Heart left ventricle (tissue), 16 donors: ENCODE data around the gene CELF6. TPM values are rescaled to one million over a fixed set of nuclear protein-coding genes. Genes with fewer than 3 reads are reported as not detected.

ENCODE experiments used
- ATAC-seq, 4 donors: fragments of 200-7000 bp; cut with Tn5 transposase; one replicate each; pipeline ENCODE4 v1.9.1; 2020 to 2022; ENCODE audit warnings: moderate library complexity in 4 of 4, mild to moderate bottlenecking in 3 of 4, moderate number of reproducible peaks in 1 of 4
- DNase-seq, 5 donors: peaks; one replicate each; pipeline ENCODE4 v3.0.0-alpha.2; 2020
- H3K27ac ChIP-seq, 12 donors: fragments of 200-600 bp; sonication (generic) in 4 of 12; one replicate each; pipeline versions ENCODE4 v1.5.0 to v1.8.0; 2016 to 2022; ENCODE audit warnings: mild to moderate bottlenecking in 2 of 12
- H3K27me3 ChIP-seq, 9 donors: fragments of 200-600 bp; sonication (generic) in 2 of 9; one replicate each; pipeline versions ENCODE4 v1.5.1 to v1.8.0; 2016 to 2022; ENCODE audit warnings: mild to moderate bottlenecking in 3 of 9
- H3K36me3 ChIP-seq, 9 donors: fragments of 200-600 bp; sonication (generic) in 2 of 9; one replicate each; pipeline versions ENCODE4 v1.5.0 to v1.8.0; 2018 to 2022; ENCODE audit warnings: mild to moderate bottlenecking in 2 of 9
- H3K4me1 ChIP-seq, 12 donors: fragments of 200-600 bp; sonication (generic) in 4 of 12; one replicate each; pipeline versions ENCODE4 v1.5.0 to v1.8.0; 2016 to 2022; ENCODE audit warnings: mild to moderate bottlenecking in 3 of 12
- H3K4me3 ChIP-seq, 12 donors: fragments of 200-600 bp; sonication (generic) in 4 of 12; one replicate each; pipeline versions ENCODE4 v1.5.0 to v1.8.0; 2017 to 2022; ENCODE audit warnings: mild to moderate bottlenecking in 9 of 12, moderate library complexity in 4 of 12
- H3K9me3 ChIP-seq, 12 donors: fragments of 200-600 bp; sonication (generic) in 4 of 12; one replicate each; pipeline versions ENCODE4 v1.5.0 to v1.8.0; 2016 to 2022; ENCODE audit warnings: mild to moderate bottlenecking in 1 of 12
- POLR2A ChIP-seq, 2 donors: fragments of 450-650 bp; IDR thresholded peaks; one replicate each; pipeline ENCODE4 v1.6.1; 2017; ENCODE audit warnings: antibody characterized with exemption in 2 of 2, mild to moderate bottlenecking in 2 of 2, moderate library complexity in 2 of 2
- WGBS, 4 donors: extraction: QIAGEN DNeasy Blood & Tissue Kit in 2 of 4; methylation state at CpG; one replicate each; pipeline versions ENCODE4 v1.1.5 to v1.1.7; 2013 to 2018; 5-methylcytosine and 5-hydroxymethylcytosine counted together
- intact Hi-C, 10 donors: fragments of 100-400 bp; cut with DNase I; formaldehyde crosslinking; loops; one replicate each; pipeline versions ENCODE4 v1.11.1 to v1.14.2; 2022
- polyA plus RNA-seq, 2 donors: library from polyadenylated mRNA; stranded (reverse); fragments of 200-250 nt; gene quantifications; one replicate each; pipeline ENCODE4 v1.2.3, GENCODE V29; 2013
- total RNA-seq, 9 donors: library from RNA; depleted of rRNA in 2 of 9; stranded (reverse); fragments of >200 nt in 2 of 9; fragmentation: NEBNext Ultra II Directional in 3 of 9; extraction: Animal tissue kit (Norgen Biotek cat#: 25700) in 3 of 9; gene quantifications; one replicate each; pipeline versions ENCODE4 v1.1.0 to v1.2.4, GENCODE V29; 2016 to 2023
- TF ChIP-seq, protein P1 (sequence below), 12 donors: fragments of 200-600 bp; sonication (generic) in 4 of 12; IDR thresholded peaks; one replicate each; pipeline versions ENCODE4 v1.5.0 to v1.8.0; 2018 to 2022; ENCODE audit warnings: antibody characterized with exemption in 12 of 12, mild to moderate bottlenecking in 5 of 12
- donor health status: ischemic (EF 13 %, LVEDD 7.1; RV severe dilation, severe dysfunction).
- donor health status: healthy with polysubstance abuse.
- donor health status: DM: no; HTN: yes; CAD: no.
- donor health status: DM: no; HTN: no; CAD: no.
- donor health status: ischemic (EF 25% LVEDD 6.9; RV normal size, moderate dysfunction).
- donor health status: ischemic (EF 25% LVEDD 5.7; RV mildly dilated, moderate dysfunction).
- donor health status: healthy.
- donor health status: DM: yes; HTN: yes; CAD: no.
- donor health status: ischemic (EF 35%, LVEDD 5.7; RV mildly dilated, moderate dysfunction).
- donor health status: nonischemic (EF 11% LVEDD 7.7; RV severe dilation, severe dysfunction).
- donor health status: DM: yes; HTN: yes; CAD: no.
- donor health status: PGD.
- donor health status: ischemic (EF 29% LVEDD 5.4; RV normal size, mild dysfunction).
- donor health status: nonischemic (EF 23%, LVEDD 6.1; RV moderate dilation, normal function).

The CELF6 gene
- total and polyA plus RNA-seq, 11 donors = 0.31 to 1.4 (median 0.87) TPM

DNA sequence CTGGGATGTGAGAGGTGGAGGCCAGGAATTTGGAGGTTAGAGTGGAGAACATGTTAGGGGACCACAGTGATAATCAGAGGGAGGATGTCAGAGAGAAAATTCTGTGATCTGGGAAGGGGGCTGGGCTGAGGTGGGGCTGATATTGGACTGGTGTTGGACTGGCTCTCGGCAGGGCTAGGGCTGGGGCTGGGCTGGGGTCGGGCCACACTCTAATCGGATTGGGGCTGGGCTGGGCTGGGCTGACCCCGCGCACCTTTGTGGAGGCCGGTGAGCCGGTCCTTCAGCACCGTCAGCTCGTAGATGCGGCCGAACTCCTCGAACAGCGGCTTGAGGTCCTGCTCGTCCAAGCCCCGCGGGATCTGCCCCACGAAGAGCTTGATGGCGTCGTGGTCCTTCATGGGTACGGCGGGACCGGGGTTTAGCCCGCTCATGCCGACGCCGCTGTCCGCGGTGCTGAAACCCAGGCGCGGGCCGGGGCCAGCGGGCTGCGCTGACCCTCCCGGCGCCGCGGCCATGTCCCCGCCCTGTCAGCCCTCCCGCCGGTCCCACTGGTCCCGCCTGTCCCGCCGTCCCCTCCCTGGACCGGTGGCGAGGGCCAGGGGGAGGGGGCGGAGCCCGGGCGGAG is 485 bp downstream of the CELF6 start:
- H3K9me3 ChIP-seq = peaks cover 0 to 12% (median 0%) of the 10 kb centered on the region in 12 donors

GRCh38 chr15:72318408-72318942 is 1.5 kb downstream of the CELF6 start:
- Histone ChIP-seq H3K4me1 (peaks cover 0 to 14% (median 6%) of the 10 kb centered on the region in 12 donors), H3K4me3 (no peak overlapping the region), H3K9me3 (peaks cover 0 to 2% (median 0%) of the 10 kb centered on the region in 12 donors), H3K27ac (no peak overlapping the region), H3K36me3 (no peaks in the 10 kb centered on the region), H3K27me3 (no peaks in the 10 kb centered on the region)
- TF ChIP-seq, protein P1, sequence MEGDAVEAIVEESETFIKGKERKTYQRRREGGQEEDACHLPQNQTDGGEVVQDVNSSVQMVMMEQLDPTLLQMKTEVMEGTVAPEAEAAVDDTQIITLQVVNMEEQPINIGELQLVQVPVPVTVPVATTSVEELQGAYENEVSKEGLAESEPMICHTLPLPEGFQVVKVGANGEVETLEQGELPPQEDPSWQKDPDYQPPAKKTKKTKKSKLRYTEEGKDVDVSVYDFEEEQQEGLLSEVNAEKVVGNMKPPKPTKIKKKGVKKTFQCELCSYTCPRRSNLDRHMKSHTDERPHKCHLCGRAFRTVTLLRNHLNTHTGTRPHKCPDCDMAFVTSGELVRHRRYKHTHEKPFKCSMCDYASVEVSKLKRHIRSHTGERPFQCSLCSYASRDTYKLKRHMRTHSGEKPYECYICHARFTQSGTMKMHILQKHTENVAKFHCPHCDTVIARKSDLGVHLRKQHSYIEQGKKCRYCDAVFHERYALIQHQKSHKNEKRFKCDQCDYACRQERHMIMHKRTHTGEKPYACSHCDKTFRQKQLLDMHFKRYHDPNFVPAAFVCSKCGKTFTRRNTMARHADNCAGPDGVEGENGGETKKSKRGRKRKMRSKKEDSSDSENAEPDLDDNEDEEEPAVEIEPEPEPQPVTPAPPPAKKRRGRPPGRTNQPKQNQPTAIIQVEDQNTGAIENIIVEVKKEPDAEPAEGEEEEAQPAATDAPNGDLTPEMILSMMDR (IDR thresholded peaks at IDR 0.05) = no peak
- TF ChIP-seq POLR2A (IDR thresholded peaks at IDR 0.05) = no peak
- intact Hi-C loops = loop anchor here in 1 of 10 donors (10.0 kb wide), 1 partner anchor 216 kb away; no protein-coding TSS in a partner anchor
- DNase-seq = no peak
- WGBS, 4 donors = 46 to 61% (median 48%) methylated on average over 2 of the region's 2 CpGs
- ATAC-seq = no peak

More for the DNA sequence above, 485 bp downstream of the CELF6 start:
- Histone ChIP-seq H3K4me1 (peaks cover 0 to 14% (median 6%) of the 10 kb centered on the region in 12 donors), H3K27me3 (no peaks in the 10 kb centered on the region), H3K4me3 (peak overlapping the region in 11 of 12 donors; percentile 21 to 65 (median 54)), H3K27ac (no peak overlapping the region), H3K36me3 (no peaks in the 10 kb centered on the region)
- intact Hi-C loops = loop anchor here in 1 of 10 donors (10.0 kb wide), 1 partner anchor 215 kb away; no protein-coding TSS in a partner anchor
- ATAC-seq = peak; percentile 69 to 96 (median 92)
- 5 to 14% (median 7%) methylated on average over 21 to 48 of the region's 48 CpGs for WGBS, 4 donors
- peak; percentile 68 to 88 (median 70) for DNase-seq
- TF ChIP-seq, protein P1 (IDR thresholded peaks at IDR 0.05) = no peak
- no peak for TF ChIP-seq POLR2A (IDR thresholded peaks at IDR 0.05)

DNA sequence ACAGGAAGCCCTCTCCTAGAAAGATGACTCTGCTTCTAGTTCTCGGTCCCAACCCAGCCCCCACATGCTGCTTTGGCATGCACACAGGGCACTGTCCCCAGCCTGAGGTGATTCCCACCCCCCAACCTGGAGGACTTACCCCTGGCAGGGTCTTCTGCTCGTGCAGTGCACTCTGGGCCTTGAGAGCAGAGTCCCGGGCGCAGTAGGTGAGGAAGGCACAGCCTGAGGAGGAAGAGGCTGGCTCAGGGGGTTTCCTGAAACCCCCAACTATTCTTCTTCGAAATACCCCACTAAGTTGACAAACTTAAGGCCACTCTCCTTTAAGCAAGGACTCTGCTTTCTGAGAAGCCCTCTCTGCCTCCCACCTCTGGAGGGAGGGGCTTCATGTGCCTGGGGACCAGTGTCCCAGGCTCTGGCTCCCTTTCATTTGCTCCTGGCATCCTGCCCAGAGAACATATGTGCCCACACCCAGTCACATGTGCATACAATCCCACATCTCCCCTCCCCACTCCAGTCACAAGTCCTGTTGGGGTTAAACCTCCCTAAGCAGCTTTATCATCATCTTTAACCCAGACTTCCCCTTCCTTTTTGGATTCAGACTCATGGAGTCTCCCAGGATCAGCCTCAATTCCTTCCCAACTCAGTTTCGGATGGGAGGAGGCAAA is 4.1 kb downstream of the CELF6 start:
- Histone ChIP-seq H3K4me3 (no peak overlapping the region), H3K27me3 (no peaks in the 10 kb centered on the region), H3K36me3 (no peaks in the 10 kb centered on the region), H3K9me3 (no peaks in the 10 kb centered on the region), H3K4me1 (peaks cover 0 to 14% (median 6%) of the 10 kb centered on the region in 12 donors), H3K27ac (no peak overlapping the region)
- WGBS, 4 donors = 63 to 72% (median 66%) methylated on average over 5 to 6 of the region's 6 CpGs
- no peak for DNase-seq
- ATAC-seq = no peak
- no peak for TF ChIP-seq POLR2A (IDR thresholded peaks at IDR 0.05)
- TF ChIP-seq, protein P1 (IDR thresholded peaks at IDR 0.05) = no peak
- intact Hi-C loops = loop anchor here in 1 of 10 donors (10.0 kb wide), 1 partner anchor 219 kb away; no protein-coding TSS in a partner anchor

GRCh38 chr15:72313881-72314280 is 6.1 kb downstream of the CELF6 start:
- intact Hi-C loops = loop anchor here in 1 of 10 donors (10.0 kb wide), 1 partner anchor 221 kb away; no protein-coding TSS in a partner anchor
- WGBS, 4 donors = 89 to 97% (median 95%) methylated on average over 2 of the region's 2 CpGs
- no peak overlapping the region for H3K4me3 ChIP-seq
- TF ChIP-seq POLR2A (IDR thresholded peaks at IDR 0.05) = no peak
- TF ChIP-seq, protein P1 (IDR thresholded peaks at IDR 0.05) = no peak
- ATAC-seq (no peak), DNase-seq (no peak)
- no peaks in the 10 kb centered on the region for H3K9me3 ChIP-seq
- no peak overlapping the region for H3K27ac ChIP-seq
- no peaks in the 10 kb centered on the region for H3K4me1 ChIP-seq
- no peaks in the 10 kb centered on the region for H3K27me3 ChIP-seq
- no peaks in the 10 kb centered on the region for H3K36me3 ChIP-seq
